ENCODE data around the gene CHST2. TPM values are rescaled to one million over a fixed set of nuclear protein-coding genes. Genes with fewer than 3 reads are reported as not detected.

Gene CHST2
- total and polyA plus RNA-seq, 2 donors (not counting 3 experiments of a cell fraction or from before 2014, with no cell fraction given) = 4.3 to 6.5 TPM

DNA sequence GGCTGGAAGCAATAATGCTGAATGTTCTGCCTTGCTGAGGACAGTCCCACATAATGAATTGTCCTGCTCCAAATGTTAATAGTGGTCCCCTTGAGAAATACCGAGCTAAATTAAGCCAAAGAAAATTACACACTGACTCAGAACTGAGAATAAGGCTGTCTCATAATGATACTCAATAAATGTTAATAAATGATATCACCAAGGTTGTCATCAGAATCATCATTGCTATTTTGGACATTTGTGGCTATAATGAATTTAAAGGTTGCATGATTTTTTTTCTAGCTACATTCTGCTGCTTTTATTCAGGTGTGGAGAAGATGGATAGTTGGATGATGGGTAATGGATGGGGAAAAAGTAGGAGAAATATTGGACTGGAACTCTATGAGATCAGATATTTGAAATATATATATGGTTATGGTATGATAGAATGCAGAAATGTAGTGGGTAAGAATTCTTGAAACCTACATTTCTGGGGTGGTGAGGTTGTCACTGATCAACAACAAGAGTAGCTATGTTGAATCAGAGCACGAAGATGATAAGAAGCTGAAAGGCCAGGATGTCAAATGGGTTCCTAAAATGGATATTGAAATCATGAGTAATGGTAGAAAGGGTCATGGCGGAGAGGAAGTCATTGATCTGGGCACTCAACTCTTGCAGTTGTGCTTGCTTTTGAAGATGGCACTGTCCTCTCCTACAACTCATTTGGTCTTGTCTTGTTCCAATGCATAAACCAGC, 12.8 kb downstream of the CHST2 start:
- H3K36me3 ChIP-seq (ENCODE audit: control insufficient read depth in 2 of 2, extremely low read depth in 1 of 2, insufficient read depth in 2 of 2, low read length in 2 of 2) = no peaks in the 10 kb centered on the region
- H3K4me2 ChIP-seq (ENCODE audit: insufficient read depth, low read length) = no peak overlapping the region
- no peaks in the 10 kb centered on the region for H3K79me2 ChIP-seq (ENCODE audit: control insufficient read depth, insufficient read depth, low read length)
- intact Hi-C loops (cut with micrococcal nuclease) = no loop called here
- FAIRE-seq (no peak), DNase-seq (ENCODE audit: low read depth, low spot score) (no peak)
- H2AFZ ChIP-seq (ENCODE audit: low read depth, low read length) = no peak overlapping the region
- H3K27ac ChIP-seq (ENCODE audit: insufficient read depth, low read depth, low read length) = no peak overlapping the region
- H4K20me1 ChIP-seq (replicated peaks; ENCODE audit: control insufficient read depth, extremely low read depth, insufficient read depth, low read length) = no peaks in the 10 kb centered on the region
- dilution Hi-C loops (cut with MboI; ENCODE audit: extremely low pct_ligation_motif_present, low sequenced_read_pairs) = no loop called here
- no peaks in the 10 kb centered on the region for H3K9me1 ChIP-seq (replicated peaks; ENCODE audit: control insufficient read depth, extremely low read depth, insufficient read depth, low read length)
- ChIA-PET CTCF (interaction anchor here (1.0 to 1.3 kb wide), 3 partner anchors 9 to 541 kb away, joined by 3 to 5 read pairs (median 4); no protein-coding TSS in a partner anchor), POLR2A (no interaction called here)
- TF ChIP-seq GATA2 (IDR thresholded peaks at IDR 0.05; ENCODE audit: insufficient read depth, insufficient read length, low read depth, low read length) (no peak), POLR2A (IDR thresholded peaks at IDR 0.05; ENCODE audit: low read depth, low read length) (no peak), JUN (IDR thresholded peaks at IDR 0.05; ENCODE audit: borderline replicate concordance, insufficient read depth, insufficient read length, low read depth) (no peak), POLR2AphosphoS5 (IDR thresholded peaks at IDR 0.05; ENCODE audit: insufficient read depth, low read depth, low read length) (no peak), EZH2 (IDR thresholded peaks at IDR 0.05; ENCODE audit: borderline replicate concordance, low read depth, low read length, severe bottlenecking) (no peak), FOS (IDR thresholded peaks at IDR 0.05; ENCODE audit: borderline replicate concordance, insufficient read depth, low read length) (no peak), MYC (IDR thresholded peaks at IDR 0.05; ENCODE audit: low read depth, low read length) (no peak)
- TF ChIP-seq, protein P1, sequence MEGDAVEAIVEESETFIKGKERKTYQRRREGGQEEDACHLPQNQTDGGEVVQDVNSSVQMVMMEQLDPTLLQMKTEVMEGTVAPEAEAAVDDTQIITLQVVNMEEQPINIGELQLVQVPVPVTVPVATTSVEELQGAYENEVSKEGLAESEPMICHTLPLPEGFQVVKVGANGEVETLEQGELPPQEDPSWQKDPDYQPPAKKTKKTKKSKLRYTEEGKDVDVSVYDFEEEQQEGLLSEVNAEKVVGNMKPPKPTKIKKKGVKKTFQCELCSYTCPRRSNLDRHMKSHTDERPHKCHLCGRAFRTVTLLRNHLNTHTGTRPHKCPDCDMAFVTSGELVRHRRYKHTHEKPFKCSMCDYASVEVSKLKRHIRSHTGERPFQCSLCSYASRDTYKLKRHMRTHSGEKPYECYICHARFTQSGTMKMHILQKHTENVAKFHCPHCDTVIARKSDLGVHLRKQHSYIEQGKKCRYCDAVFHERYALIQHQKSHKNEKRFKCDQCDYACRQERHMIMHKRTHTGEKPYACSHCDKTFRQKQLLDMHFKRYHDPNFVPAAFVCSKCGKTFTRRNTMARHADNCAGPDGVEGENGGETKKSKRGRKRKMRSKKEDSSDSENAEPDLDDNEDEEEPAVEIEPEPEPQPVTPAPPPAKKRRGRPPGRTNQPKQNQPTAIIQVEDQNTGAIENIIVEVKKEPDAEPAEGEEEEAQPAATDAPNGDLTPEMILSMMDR (IDR thresholded peaks at IDR 0.05; ENCODE audit: extremely low read depth in 1 of 2, insufficient read depth in 1 of 2, low read depth in 1 of 2, low read length in 2 of 2) = no peak
- TF ChIP-seq, protein P2, sequence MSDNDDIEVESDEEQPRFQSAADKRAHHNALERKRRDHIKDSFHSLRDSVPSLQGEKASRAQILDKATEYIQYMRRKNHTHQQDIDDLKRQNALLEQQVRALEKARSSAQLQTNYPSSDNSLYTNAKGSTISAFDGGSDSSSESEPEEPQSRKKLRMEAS (IDR thresholded peaks at IDR 0.05; ENCODE audit: insufficient read depth, insufficient read length) = no peak
- H3K27me3 ChIP-seq (ENCODE audit: control insufficient read depth in 2 of 2, insufficient read depth in 2 of 2, low read length in 2 of 2) = no peaks in the 10 kb centered on the region
- H3K4me3 ChIP-seq (replicated peaks in 1 of 3; ENCODE audit: insufficient read depth in 1 of 3, low read depth in 1 of 3, low read length in 3 of 3) = no peak overlapping the region
- H3K4me1 ChIP-seq (ENCODE audit: control insufficient read depth, extremely low read depth, insufficient read depth, low read length) = peaks cover 18% of the 10 kb centered on the region
- BruUV-seq (replicated peaks) = no TSS peak
- no peak overlapping the region for H3K9ac ChIP-seq (replicated peaks; ENCODE audit: extremely low read depth, insufficient read depth, low read length)
- no peaks in the 10 kb centered on the region for H3K9me3 ChIP-seq (replicated peaks; ENCODE audit: control insufficient read depth, insufficient read depth, low read length)

All from endothelial cell of umbilical vein (primary cell).